ENCODE results near the gene GALNS. TPM values are rescaled to one million over a fixed set of nuclear protein-coding genes. Genes with fewer than 3 reads are reported as not detected.

The GALNS gene
- total and polyA plus RNA-seq, 2 of the 8 experiments (the other 6 are each of a cell fraction or from before 2014, with no cell fraction given) = 8.9 to 17.8 TPM

- TF ChIP-seq SUZ12 (IDR thresholded peaks at IDR 0.05; ENCODE audit: low read length) = no peak
- TF ChIP-seq RBBP5 (IDR thresholded peaks at IDR 0.05; ENCODE audit: borderline replicate concordance, low read depth, low read length) = no peak
These were observed 58.7 kb downstream of the GALNS start (continued) for GRCh38 chr16:88798073-88798472.
